PFSK-1 (cell line): ENCODE data around the gene CCNYL1.

ENCODE experiments used
- FOXP2 ChIP-seq: optimal IDR thresholded peaks from 2 replicates; pipeline ENCODE3; 2011; ENCODE audit warnings: borderline replicate concordance, control low read depth, inconsistent platforms; ENCODE audit not compliant: insufficient read depth; ENCODE audit errors: extremely low read length, extremely low read depth
- POLR2AphosphoS5 ChIP-seq: IDR thresholded peaks from 2 replicates; pipeline ENCODE4 v1.6.1; 2012; ENCODE audit warnings: low read depth, mild to moderate bottlenecking, control low read depth, low read length, moderate library complexity
- REST ChIP-seq, 2 experiments: IDR thresholded peaks; 2 replicates each; pipeline versions ENCODE4 v1.6.1 to v1.8.0; 2011 to 2012; ENCODE audit warnings: low read depth in 2 of 2, low read length in 2 of 2, control low read depth in 1 of 2, inconsistent platforms in 1 of 2, mild to moderate bottlenecking in 1 of 2, moderate library complexity in 1 of 2; ENCODE audit not compliant: insufficient read depth in 1 of 2
- SIN3A ChIP-seq: IDR thresholded peaks from 2 replicates; pipeline ENCODE4 v1.6.1; 2012; ENCODE audit warnings: mild to moderate bottlenecking, low read length, moderate library complexity, borderline replicate concordance; ENCODE audit not compliant: insufficient read depth
- TAF1 ChIP-seq: IDR thresholded peaks from 2 replicates; pipeline ENCODE4 v1.6.1; 2012; ENCODE audit warnings: low read length, control low read depth, borderline replicate concordance; ENCODE audit not compliant: insufficient read depth

The CCNYL1 gene

GRCh38 chr2:207749873-207750272 is 38.4 kb downstream of the CCNYL1 start:
- TF ChIP-seq FOXP2 = no peak
- TF ChIP-seq POLR2AphosphoS5 = no peak
- no peak for TF ChIP-seq SIN3A
- no peak for TF ChIP-seq TAF1
- no peak for TF ChIP-seq REST (IDR thresholded peaks at IDR 0.05; ENCODE audit: insufficient read depth in 1 of 2, low read depth in 2 of 2, low read length in 2 of 2)

GRCh38 chr2:207750345-207750744 is 38.9 kb downstream of the CCNYL1 start:
- no peak for TF ChIP-seq SIN3A
- no peak for TF ChIP-seq TAF1
- no peak for TF ChIP-seq REST (IDR thresholded peaks at IDR 0.05; ENCODE audit: insufficient read depth in 1 of 2, low read depth in 2 of 2, low read length in 2 of 2)
- no peak for TF ChIP-seq POLR2AphosphoS5
- no peak for TF ChIP-seq FOXP2

GRCh38 chr2:207750876-207751275 is 39.4 kb downstream of the CCNYL1 start:
- no peak for TF ChIP-seq POLR2AphosphoS5
- no peak for TF ChIP-seq FOXP2

- TF ChIP-seq POLR2AphosphoS5 (peak; percentile 51; the same call in 1 of the 2 replicates), SIN3A (no peak), REST (IDR thresholded peaks at IDR 0.05; ENCODE audit: insufficient read depth in 1 of 2, low read depth in 2 of 2, low read length in 2 of 2) (no peak), FOXP2 (no peak), TAF1 (no peak)
Measured at GRCh38 chr2:207754498-207755383, 43.3 kb downstream of the CCNYL1 start.

- TF ChIP-seq SIN3A (no peak), REST (IDR thresholded peaks at IDR 0.05; ENCODE audit: insufficient read depth in 1 of 2, low read depth in 2 of 2, low read length in 2 of 2) (no peak), POLR2AphosphoS5 (no peak), TAF1 (no peak), FOXP2 (no peak)
Measured at GRCh38 chr2:207758025-207758424, 46.6 kb downstream of the CCNYL1 start.
